ENCODE measurements around the gene PPM1B. TPM values are rescaled to one million over a fixed set of nuclear protein-coding genes. Genes with fewer than 3 reads are reported as not detected.

PPM1B gene
- total and polyA plus RNA-seq, 2 of the 13 experiments (the other 11 are each of a cell fraction or from before 2014, with no cell fraction given): 24.4 to 25.0 TPM

GRCh38 chr2:44167908-44168680 is 581 bp upstream of the PPM1B start (continued):
- TF ChIP-seq FOXA1 (IDR thresholded peaks at IDR 0.05): no peak
- TF ChIP-seq FOXA1 (CRISPR knock-in tag; IDR thresholded peaks at IDR 0.05): no peak
- TF ChIP-seq POLR2AphosphoS5 (IDR thresholded peaks at IDR 0.05; ENCODE audit: low read depth, low read length): peak; percentile 43
- no peak for TF ChIP-seq ZNF253 (CRISPR knock-in tag; IDR thresholded peaks at IDR 0.05; ENCODE audit: borderline replicate concordance)
- no peak for TF ChIP-seq ZKSCAN8 (CRISPR knock-in tag; IDR thresholded peaks at IDR 0.05; ENCODE audit: borderline replicate concordance)
- TF ChIP-seq DRAP1 (CRISPR knock-in tag; IDR thresholded peaks at IDR 0.05): peak; percentile 57
- TF ChIP-seq, protein P1, sequence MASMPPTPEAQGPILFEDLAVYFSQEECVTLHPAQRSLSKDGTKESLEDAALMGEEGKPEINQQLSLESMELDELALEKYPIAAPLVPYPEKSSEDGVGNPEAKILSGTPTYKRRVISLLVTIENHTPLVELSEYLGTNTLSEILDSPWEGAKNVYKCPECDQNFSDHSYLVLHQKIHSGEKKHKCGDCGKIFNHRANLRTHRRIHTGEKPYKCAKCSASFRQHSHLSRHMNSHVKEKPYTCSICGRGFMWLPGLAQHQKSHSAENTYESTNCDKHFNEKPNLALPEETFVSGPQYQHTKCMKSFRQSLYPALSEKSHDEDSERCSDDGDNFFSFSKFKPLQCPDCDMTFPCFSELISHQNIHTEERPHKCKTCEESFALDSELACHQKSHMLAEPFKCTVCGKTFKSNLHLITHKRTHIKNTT (CRISPR knock-in tag; IDR thresholded peaks at IDR 0.05): no peak
- TF ChIP-seq TRAFD1 (CRISPR knock-in tag; IDR thresholded peaks at IDR 0.05; ENCODE audit: borderline replicate concordance): no peak; the same call in 1 of the 2 replicates
- no peak; the same call in 1 of the 2 replicates for TF ChIP-seq ARNTL (CRISPR knock-in tag; IDR thresholded peaks at IDR 0.05)
- no peak for TF ChIP-seq MED8 (CRISPR knock-in tag; IDR thresholded peaks at IDR 0.05; ENCODE audit: insufficient replicate concordance)
- TF ChIP-seq THYN1 (CRISPR knock-in tag; IDR thresholded peaks at IDR 0.05; ENCODE audit: borderline replicate concordance, low read depth): no peak; the same call in 1 of the 2 replicates
- no peak for TF ChIP-seq ZNF672 (CRISPR knock-in tag; IDR thresholded peaks at IDR 0.05)
- TF ChIP-seq, protein P2, sequence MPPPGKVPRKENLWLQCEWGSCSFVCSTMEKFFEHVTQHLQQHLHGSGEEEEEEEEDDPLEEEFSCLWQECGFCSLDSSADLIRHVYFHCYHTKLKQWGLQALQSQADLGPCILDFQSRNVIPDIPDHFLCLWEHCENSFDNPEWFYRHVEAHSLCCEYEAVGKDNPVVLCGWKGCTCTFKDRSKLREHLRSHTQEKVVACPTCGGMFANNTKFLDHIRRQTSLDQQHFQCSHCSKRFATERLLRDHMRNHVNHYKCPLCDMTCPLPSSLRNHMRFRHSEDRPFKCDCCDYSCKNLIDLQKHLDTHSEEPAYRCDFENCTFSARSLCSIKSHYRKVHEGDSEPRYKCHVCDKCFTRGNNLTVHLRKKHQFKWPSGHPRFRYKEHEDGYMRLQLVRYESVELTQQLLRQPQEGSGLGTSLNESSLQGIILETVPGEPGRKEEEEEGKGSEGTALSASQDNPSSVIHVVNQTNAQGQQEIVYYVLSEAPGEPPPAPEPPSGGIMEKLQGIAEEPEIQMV (CRISPR knock-in tag; IDR thresholded peaks at IDR 0.05; ENCODE audit: low read depth): peak; percentile 87
- TF ChIP-seq, protein P3, sequence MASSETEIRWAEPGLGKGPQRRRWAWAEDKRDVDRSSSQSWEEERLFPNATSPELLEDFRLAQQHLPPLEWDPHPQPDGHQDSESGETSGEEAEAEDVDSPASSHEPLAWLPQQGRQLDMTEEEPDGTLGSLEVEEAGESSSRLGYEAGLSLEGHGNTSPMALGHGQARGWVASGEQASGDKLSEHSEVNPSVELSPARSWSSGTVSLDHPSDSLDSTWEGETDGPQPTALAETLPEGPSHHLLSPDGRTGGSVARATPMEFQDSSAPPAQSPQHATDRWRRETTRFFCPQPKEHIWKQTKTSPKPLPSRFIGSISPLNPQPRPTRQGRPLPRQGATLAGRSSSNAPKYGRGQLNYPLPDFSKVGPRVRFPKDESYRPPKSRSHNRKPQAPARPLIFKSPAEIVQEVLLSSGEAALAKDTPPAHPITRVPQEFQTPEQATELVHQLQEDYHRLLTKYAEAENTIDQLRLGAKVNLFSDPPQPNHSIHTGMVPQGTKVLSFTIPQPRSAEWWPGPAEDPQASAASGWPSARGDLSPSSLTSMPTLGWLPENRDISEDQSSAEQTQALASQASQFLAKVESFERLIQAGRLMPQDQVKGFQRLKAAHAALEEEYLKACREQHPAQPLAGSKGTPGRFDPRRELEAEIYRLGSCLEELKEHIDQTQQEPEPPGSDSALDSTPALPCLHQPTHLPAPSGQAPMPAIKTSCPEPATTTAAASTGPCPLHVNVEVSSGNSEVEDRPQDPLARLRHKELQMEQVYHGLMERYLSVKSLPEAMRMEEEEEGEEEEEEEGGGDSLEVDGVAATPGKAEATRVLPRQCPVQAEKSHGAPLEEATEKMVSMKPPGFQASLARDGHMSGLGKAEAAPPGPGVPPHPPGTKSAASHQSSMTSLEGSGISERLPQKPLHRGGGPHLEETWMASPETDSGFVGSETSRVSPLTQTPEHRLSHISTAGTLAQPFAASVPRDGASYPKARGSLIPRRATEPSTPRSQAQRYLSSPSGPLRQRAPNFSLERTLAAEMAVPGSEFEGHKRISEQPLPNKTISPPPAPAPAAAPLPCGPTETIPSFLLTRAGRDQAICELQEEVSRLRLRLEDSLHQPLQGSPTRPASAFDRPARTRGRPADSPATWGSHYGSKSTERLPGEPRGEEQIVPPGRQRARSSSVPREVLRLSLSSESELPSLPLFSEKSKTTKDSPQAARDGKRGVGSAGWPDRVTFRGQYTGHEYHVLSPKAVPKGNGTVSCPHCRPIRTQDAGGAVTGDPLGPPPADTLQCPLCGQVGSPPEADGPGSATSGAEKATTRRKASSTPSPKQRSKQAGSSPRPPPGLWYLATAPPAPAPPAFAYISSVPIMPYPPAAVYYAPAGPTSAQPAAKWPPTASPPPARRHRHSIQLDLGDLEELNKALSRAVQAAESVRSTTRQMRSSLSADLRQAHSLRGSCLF (CRISPR knock-in tag; IDR thresholded peaks at IDR 0.05; ENCODE audit: borderline replicate concordance): no peak
